Measurements from ENCODE around the gene ZFYVE9. TPM values are rescaled to one million over a fixed set of nuclear protein-coding genes. Genes with fewer than 3 reads are reported as not detected.

The ZFYVE9 gene
- total RNA-seq, 1 donor from 2014 or later = 18.7 TPM

- Histone ChIP-seq H3K4me3 (no peak overlapping the region), H3K9me3 (no peaks in the 10 kb centered on the region), H3K27ac (no peak overlapping the region), H3K27me3 (ENCODE audit: low read depth) (no peaks in the 10 kb centered on the region), H3K4me1 (peaks cover 19% of the 10 kb centered on the region), H3K36me3 (no peaks in the 10 kb centered on the region)
- intact Hi-C loops (cut with DNase I) = no loop called here
- DNase-seq = no peak
- TF ChIP-seq, protein P1, sequence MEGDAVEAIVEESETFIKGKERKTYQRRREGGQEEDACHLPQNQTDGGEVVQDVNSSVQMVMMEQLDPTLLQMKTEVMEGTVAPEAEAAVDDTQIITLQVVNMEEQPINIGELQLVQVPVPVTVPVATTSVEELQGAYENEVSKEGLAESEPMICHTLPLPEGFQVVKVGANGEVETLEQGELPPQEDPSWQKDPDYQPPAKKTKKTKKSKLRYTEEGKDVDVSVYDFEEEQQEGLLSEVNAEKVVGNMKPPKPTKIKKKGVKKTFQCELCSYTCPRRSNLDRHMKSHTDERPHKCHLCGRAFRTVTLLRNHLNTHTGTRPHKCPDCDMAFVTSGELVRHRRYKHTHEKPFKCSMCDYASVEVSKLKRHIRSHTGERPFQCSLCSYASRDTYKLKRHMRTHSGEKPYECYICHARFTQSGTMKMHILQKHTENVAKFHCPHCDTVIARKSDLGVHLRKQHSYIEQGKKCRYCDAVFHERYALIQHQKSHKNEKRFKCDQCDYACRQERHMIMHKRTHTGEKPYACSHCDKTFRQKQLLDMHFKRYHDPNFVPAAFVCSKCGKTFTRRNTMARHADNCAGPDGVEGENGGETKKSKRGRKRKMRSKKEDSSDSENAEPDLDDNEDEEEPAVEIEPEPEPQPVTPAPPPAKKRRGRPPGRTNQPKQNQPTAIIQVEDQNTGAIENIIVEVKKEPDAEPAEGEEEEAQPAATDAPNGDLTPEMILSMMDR (IDR thresholded peaks at IDR 0.05) = no peak
- ATAC-seq = no peak
Measured at GRCh38 chr1:52235646-52236045, 93.8 kb downstream of the ZFYVE9 start.

GRCh38 chr1:52237430-52237829, 95.5 kb downstream of the ZFYVE9 start:
- Histone ChIP-seq H3K4me3 (no peak overlapping the region), H3K27ac (no peak overlapping the region), H3K27me3 (ENCODE audit: low read depth) (no peaks in the 10 kb centered on the region), H3K36me3 (no peaks in the 10 kb centered on the region), H3K4me1 (peaks cover 27% of the 10 kb centered on the region), H3K9me3 (no peaks in the 10 kb centered on the region)
- DNase-seq (no peak), ATAC-seq (no peak)
- TF ChIP-seq, protein P1 (IDR thresholded peaks at IDR 0.05) = no peak
- intact Hi-C loops (cut with DNase I) = no loop called here

DNA sequence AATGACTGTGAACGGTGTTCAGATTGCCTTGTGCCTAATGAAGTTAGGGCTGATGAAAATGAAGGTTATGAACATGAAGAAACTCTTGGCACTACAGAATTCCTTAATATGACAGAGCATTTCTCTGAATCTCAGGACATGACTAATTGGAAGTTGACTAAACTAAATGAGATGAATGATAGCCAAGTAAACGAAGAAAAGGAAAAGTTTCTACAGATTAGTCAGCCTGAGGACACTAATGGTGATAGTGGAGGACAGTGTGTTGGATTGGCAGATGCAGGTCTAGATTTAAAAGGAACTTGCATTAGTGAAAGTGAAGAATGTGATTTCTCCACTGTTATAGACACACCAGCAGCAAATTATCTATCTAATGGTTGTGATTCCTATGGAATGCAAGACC, 96.6 kb downstream of the ZFYVE9 start:
- TF ChIP-seq, protein P1 (IDR thresholded peaks at IDR 0.05) = no peak
- Histone ChIP-seq H3K9me3 (no peaks in the 10 kb centered on the region), H3K27ac (no peak overlapping the region), H3K36me3 (no peaks in the 10 kb centered on the region), H3K27me3 (ENCODE audit: low read depth) (no peaks in the 10 kb centered on the region), H3K4me1 (peaks cover 27% of the 10 kb centered on the region), H3K4me3 (no peak overlapping the region)
- intact Hi-C loops (cut with DNase I) = no loop called here
- ATAC-seq (no peak), DNase-seq (no peak)

DNA sequence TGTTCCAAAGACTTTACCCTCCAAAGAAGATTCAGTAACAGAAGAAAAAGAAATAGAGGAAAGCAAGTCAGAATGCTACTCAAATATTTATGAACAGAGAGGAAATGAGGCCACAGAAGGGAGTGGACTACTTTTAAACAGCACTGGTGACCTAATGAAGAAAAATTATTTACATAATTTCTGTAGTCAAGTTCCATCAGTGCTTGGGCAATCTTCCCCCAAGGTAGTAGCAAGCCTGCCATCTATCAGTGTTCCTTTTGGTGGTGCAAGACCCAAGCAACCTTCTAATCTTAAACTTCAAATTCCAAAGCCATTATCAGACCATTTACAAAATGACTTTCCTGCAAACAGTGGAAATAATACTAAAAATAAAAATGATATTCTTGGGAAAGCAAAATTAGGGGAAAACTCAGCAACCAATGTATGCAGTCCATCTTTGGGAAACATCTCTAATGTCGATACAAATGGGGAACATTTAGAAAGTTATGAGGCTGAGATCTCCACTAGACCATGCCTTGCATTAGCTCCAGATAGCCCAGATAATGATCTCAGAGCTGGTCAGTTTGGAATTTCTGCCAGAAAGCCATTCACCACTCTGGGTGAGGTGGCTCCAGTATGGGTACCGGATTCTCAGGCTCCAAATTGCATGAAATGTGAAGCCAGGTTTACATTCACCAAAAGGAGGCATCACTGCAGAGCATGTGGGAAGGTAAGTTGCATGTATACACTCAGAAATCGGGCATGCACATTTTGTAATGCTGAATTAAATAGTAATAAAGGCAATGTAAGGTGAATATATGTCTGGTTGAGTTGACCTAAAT, 97.2 kb downstream of the ZFYVE9 start:
- no peaks in the 10 kb centered on the region for H3K36me3 ChIP-seq
- peaks cover 27% of the 10 kb centered on the region for H3K4me1 ChIP-seq
- TF ChIP-seq, protein P1 (IDR thresholded peaks at IDR 0.05) = no peak
- ATAC-seq = no peak
- H3K27me3 ChIP-seq (ENCODE audit: low read depth) = no peaks in the 10 kb centered on the region
- no peak for DNase-seq
- H3K9me3 ChIP-seq = no peaks in the 10 kb centered on the region
- H3K27ac ChIP-seq = no peak overlapping the region
- intact Hi-C loops (cut with DNase I) = no loop called here
- no peak overlapping the region for H3K4me3 ChIP-seq

GRCh38 chr1:52239708-52240001, 97.8 kb downstream of the ZFYVE9 start:
- no peak overlapping the region for H3K4me3 ChIP-seq
- peaks cover 27% of the 10 kb centered on the region for H3K4me1 ChIP-seq
- H3K27me3 ChIP-seq (ENCODE audit: low read depth) = no peaks in the 10 kb centered on the region
- DNase-seq = no peak
- TF ChIP-seq, protein P1 (IDR thresholded peaks at IDR 0.05) = no peak
- H3K27ac ChIP-seq = no peak overlapping the region
- no peaks in the 10 kb centered on the region for H3K36me3 ChIP-seq
- intact Hi-C loops (cut with DNase I) = no loop called here
- ATAC-seq = no peak
- H3K9me3 ChIP-seq = no peaks in the 10 kb centered on the region

Measured in lower lobe of right lung (tissue), 2 donors.